Coronary artery (tissue), 2 donors: ENCODE results near the gene AKAP7.
"Not testable (repeated sequence)": the region's sequence is repeated elsewhere in the genome, so short reads cannot be mapped to it uniquely, and the experiment has no call there.

Experiments
- DNase-seq: peaks from one replicate; pipeline ENCODE4 v3.0.0-alpha.2; 2017; ENCODE audit warnings: low spot score
- H3K27ac ChIP-seq, 2 donors: fragments of 200-600 bp; sonication (generic); one replicate each; pipeline ENCODE4 v1.5.1; 2016 to 2019
- H3K4me3 ChIP-seq: fragments of 200-600 bp; sonication (generic); 2 replicates; pipeline ENCODE4 v1.5.1; 2016; ENCODE audit warnings: mild to moderate bottlenecking, moderate library complexity
- CTCF ChIP-seq: fragments of 200-600 bp; sonication (generic); IDR thresholded peaks from one replicate; pipeline ENCODE4 v1.5.1; 2019; ENCODE audit warnings: antibody characterized with exemption

Gene AKAP7

GRCh38 chr6:131135244-131136020 lies at the start of gene AKAP7:
Gene AKAP7, plus strand, starts transcription at chr6:131135467. Its CDS starts 297 bp downstream, at chr6:131135764.
- DNase-seq, result peak; percentile 85
- Histone ChIP-seq H3K27ac (peak within 1 kb of the TSS; percentile 81 to 89), H3K4me3 (peak within 1 kb of the TSS; percentile 86)
- no peak for TF ChIP-seq CTCF

- not testable (repeated sequence) for H3K4me3 ChIP-seq, DNase-seq, H3K27ac ChIP-seq
Measured at GRCh38 chr6:131090339-131090738, 44.9 kb upstream of the AKAP7 start.

- H3K27ac ChIP-seq, DNase-seq, H3K4me3 ChIP-seq: not testable (repeated sequence)
Measured at GRCh38 chr6:131091944-131092343, 43.3 kb upstream of the AKAP7 start.

GRCh38 chr6:131093334-131093733 lies 41.9 kb upstream of the AKAP7 start:
- Histone ChIP-seq H3K27ac (no peak overlapping the region), H3K4me3 (no peak overlapping the region)
- TF ChIP-seq CTCF, result no peak
- DNase-seq, result no peak

- Histone ChIP-seq H3K27ac (no peak overlapping the region), H3K4me3 (no peak overlapping the region)
- TF ChIP-seq CTCF, result no peak
- no peak for DNase-seq
Measured at GRCh38 chr6:131096786-131097185, 38.5 kb upstream of the AKAP7 start.

- Histone ChIP-seq H3K4me3 (no peak overlapping the region), H3K27ac (no peak overlapping the region)
- DNase-seq, result no peak
- no peak for TF ChIP-seq CTCF
Measured at GRCh38 chr6:131101911-131102680, 33.2 kb upstream of the AKAP7 start.

GRCh38 chr6:131103296-131103695 lies 32.0 kb upstream of the AKAP7 start:
- no peak for TF ChIP-seq CTCF
- DNase-seq, result no peak
- no peak overlapping the region for H3K4me3 ChIP-seq
- no peak overlapping the region for H3K27ac ChIP-seq

GRCh38 chr6:131103901-131104300 lies 31.4 kb upstream of the AKAP7 start:
- Histone ChIP-seq H3K27ac (no peak overlapping the region), H3K4me3 (no peak overlapping the region)
- no peak for TF ChIP-seq CTCF
- DNase-seq, result no peak
